Measurements from ENCODE around the gene AMBRA1.

Gene AMBRA1

DNA sequence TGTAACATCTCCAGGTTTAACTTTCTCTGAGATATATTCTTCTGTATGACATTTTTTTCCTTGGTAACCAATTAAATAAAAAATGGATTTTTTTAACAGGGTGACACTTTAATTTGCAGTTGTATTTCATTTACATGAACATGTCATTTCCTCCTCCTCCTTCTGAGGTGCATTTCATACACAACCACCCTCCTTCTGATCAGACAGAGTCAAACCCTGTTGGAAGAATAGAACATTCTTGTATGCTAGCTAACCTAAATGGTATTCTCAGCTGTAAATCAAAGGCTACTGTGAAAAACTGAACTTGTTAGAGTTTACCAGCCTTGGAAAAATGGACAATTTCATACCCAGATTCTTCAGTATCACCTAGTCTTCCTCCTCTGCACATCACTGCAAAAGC is 149.5 kb downstream of the AMBRA1 start:
- TF ChIP-seq, protein P1, sequence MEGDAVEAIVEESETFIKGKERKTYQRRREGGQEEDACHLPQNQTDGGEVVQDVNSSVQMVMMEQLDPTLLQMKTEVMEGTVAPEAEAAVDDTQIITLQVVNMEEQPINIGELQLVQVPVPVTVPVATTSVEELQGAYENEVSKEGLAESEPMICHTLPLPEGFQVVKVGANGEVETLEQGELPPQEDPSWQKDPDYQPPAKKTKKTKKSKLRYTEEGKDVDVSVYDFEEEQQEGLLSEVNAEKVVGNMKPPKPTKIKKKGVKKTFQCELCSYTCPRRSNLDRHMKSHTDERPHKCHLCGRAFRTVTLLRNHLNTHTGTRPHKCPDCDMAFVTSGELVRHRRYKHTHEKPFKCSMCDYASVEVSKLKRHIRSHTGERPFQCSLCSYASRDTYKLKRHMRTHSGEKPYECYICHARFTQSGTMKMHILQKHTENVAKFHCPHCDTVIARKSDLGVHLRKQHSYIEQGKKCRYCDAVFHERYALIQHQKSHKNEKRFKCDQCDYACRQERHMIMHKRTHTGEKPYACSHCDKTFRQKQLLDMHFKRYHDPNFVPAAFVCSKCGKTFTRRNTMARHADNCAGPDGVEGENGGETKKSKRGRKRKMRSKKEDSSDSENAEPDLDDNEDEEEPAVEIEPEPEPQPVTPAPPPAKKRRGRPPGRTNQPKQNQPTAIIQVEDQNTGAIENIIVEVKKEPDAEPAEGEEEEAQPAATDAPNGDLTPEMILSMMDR (IDR thresholded peaks at IDR 0.05; ENCODE audit: poor library complexity, severe bottlenecking) = no peak
- Histone ChIP-seq H3K27ac (ENCODE audit: poor library complexity, severe bottlenecking) (no peak overlapping the region), H3K4me1 (ENCODE audit: insufficient read depth, poor library complexity, severe bottlenecking) (no peaks in the 10 kb centered on the region), H3K9me3 (ENCODE audit: severe bottlenecking) (no peaks in the 10 kb centered on the region), H3K36me3 (ENCODE audit: low read depth) (peaks cover 20% of the 10 kb centered on the region; the same call in 1 of the 2 replicates), H3K4me3 (ENCODE audit: severe bottlenecking) (no peak overlapping the region), H3K27me3 (ENCODE audit: insufficient read depth, poor library complexity, severe bottlenecking) (no peaks in the 10 kb centered on the region)
- DNase-seq (ENCODE audit: low spot score) = no peak
- ATAC-seq (ENCODE audit: low read depth) = no peak

DNA sequence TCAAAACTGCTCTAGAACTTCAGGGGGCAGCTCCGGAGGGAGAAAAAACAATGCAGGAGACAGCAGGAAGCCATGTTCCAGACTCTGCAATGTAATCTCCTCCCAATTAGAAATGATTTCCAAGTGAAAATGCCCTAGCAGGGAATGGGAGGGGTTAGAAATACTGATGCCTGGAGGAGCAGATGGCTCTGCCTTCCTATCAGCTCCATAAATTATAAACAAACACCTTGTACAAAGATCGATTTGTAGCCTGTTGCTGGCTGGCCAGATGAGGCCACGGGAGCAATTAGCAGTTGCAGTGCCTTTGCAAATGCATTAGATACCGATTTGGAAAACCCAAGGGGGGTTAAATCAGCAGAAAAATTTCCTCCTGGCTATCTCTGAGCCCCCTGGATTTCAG is 155.6 kb downstream of the AMBRA1 start:
- Histone ChIP-seq H3K27ac (ENCODE audit: poor library complexity, severe bottlenecking) (no peak overlapping the region), H3K4me3 (ENCODE audit: severe bottlenecking) (no peak overlapping the region), H3K27me3 (ENCODE audit: insufficient read depth, poor library complexity, severe bottlenecking) (no peaks in the 10 kb centered on the region), H3K36me3 (ENCODE audit: low read depth) (peaks cover 28% of the 10 kb centered on the region), H3K4me1 (ENCODE audit: insufficient read depth, poor library complexity, severe bottlenecking) (no peaks in the 10 kb centered on the region), H3K9me3 (ENCODE audit: severe bottlenecking) (no peaks in the 10 kb centered on the region)
- TF ChIP-seq, protein P1 (IDR thresholded peaks at IDR 0.05; ENCODE audit: poor library complexity, severe bottlenecking) = no peak
- no peak for DNase-seq (ENCODE audit: low spot score)
- no peak for ATAC-seq (ENCODE audit: low read depth)

DNA sequence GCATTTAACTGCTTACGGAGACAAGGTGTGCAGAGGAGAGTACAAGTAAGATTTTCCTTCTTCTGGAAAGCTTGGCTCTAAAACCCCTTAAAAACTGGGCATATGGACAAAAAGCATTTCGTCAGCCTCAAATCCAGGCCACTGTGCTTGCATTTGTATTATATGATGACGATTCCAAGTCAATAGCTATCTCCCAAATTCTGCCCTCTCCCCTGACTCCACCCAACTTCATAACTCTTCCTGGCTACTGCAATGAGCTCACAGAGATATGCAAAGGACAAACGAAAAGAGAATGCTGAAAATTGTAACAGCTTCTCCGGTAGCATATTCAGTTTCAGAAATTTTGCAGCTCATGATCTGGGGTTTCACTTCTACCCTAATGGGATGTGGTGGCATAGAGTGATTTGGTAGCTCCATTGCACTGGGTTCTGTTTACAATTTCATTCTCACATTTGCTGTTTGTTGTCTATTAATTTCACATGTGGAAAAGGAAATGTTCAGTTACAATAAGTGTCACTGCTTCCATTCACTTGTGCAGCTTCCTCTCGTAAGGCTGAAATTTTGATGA is 156.6 kb downstream of the AMBRA1 start:
- H3K4me1 ChIP-seq (ENCODE audit: insufficient read depth, poor library complexity, severe bottlenecking) = no peaks in the 10 kb centered on the region
- ATAC-seq (ENCODE audit: low read depth) (no peak), DNase-seq (ENCODE audit: low spot score) (no peak)
- TF ChIP-seq, protein P1 (IDR thresholded peaks at IDR 0.05; ENCODE audit: poor library complexity, severe bottlenecking) = no peak
- no peaks in the 10 kb centered on the region for H3K9me3 ChIP-seq (ENCODE audit: severe bottlenecking)
- no peak overlapping the region for H3K4me3 ChIP-seq (ENCODE audit: severe bottlenecking)
- no peaks in the 10 kb centered on the region for H3K27me3 ChIP-seq (ENCODE audit: insufficient read depth, poor library complexity, severe bottlenecking)
- peaks cover 30% of the 10 kb centered on the region for H3K36me3 ChIP-seq (ENCODE audit: low read depth)
- H3K27ac ChIP-seq (ENCODE audit: poor library complexity, severe bottlenecking) = no peak overlapping the region

DNA sequence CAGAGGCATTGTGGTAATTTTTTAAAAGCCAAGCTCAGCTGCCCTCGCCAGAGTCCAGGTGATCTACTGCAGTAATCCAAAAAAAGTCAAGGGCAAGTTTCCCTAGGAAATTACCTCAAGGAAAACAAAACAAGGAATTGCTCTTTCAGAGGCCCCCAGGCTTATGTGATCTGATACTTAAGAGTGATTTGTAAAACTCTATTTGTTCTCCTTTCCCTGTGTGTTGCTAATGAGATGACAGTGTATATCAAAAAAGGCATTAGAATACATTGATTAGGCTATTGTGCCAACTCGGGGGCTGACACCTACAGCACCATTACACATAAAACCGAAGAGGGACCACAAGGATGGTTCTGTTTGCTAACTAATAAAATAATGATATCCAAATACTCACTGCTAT is 157.7 kb downstream of the AMBRA1 start:
- Histone ChIP-seq H3K4me1 (ENCODE audit: insufficient read depth, poor library complexity, severe bottlenecking) (no peaks in the 10 kb centered on the region), H3K4me3 (ENCODE audit: severe bottlenecking) (no peak overlapping the region), H3K27ac (ENCODE audit: poor library complexity, severe bottlenecking) (no peak overlapping the region), H3K9me3 (ENCODE audit: severe bottlenecking) (no peaks in the 10 kb centered on the region), H3K36me3 (ENCODE audit: low read depth) (peaks cover 30% of the 10 kb centered on the region), H3K27me3 (ENCODE audit: insufficient read depth, poor library complexity, severe bottlenecking) (no peaks in the 10 kb centered on the region)
- DNase-seq (ENCODE audit: low spot score) = no peak
- no peak for ATAC-seq (ENCODE audit: low read depth)
- TF ChIP-seq, protein P1 (IDR thresholded peaks at IDR 0.05; ENCODE audit: poor library complexity, severe bottlenecking) = no peak

DNA sequence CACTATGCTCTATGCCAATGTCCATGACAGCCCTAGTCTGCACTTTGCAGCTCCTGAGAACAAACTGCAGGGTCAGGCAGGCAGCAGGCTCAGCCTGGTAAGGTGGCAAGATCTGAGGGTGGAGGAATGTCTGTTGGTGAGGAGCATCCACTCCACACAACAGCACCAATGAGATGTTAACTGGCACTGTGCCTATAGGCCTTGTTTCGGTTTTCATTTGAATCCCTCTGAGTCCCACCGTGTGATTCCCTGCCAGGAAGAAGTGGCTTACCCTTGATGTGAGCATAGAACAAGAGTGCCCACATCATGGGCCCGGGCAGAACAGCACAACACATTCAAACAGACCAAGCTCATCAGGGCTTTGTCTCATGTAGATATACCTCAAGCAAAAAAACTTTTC is 158.1 kb downstream of the AMBRA1 start:
- no peaks in the 10 kb centered on the region for H3K4me1 ChIP-seq (ENCODE audit: insufficient read depth, poor library complexity, severe bottlenecking)
- no peak overlapping the region for H3K4me3 ChIP-seq (ENCODE audit: severe bottlenecking)
- TF ChIP-seq, protein P1 (IDR thresholded peaks at IDR 0.05; ENCODE audit: poor library complexity, severe bottlenecking) = no peak
- no peak overlapping the region for H3K27ac ChIP-seq (ENCODE audit: poor library complexity, severe bottlenecking)
- no peaks in the 10 kb centered on the region for H3K27me3 ChIP-seq (ENCODE audit: insufficient read depth, poor library complexity, severe bottlenecking)
- H3K9me3 ChIP-seq (ENCODE audit: severe bottlenecking) = no peaks in the 10 kb centered on the region
- DNase-seq (ENCODE audit: low spot score) (no peak), ATAC-seq (ENCODE audit: low read depth) (no peak)
- H3K36me3 ChIP-seq (ENCODE audit: low read depth) = peaks cover 28% of the 10 kb centered on the region
